HEK293 (cell line): Measurements from ENCODE around the gene CDCP1.

ENCODE experiments used
- CTCF ChIA-PET: fragments of 350-600 bp; formaldehyde crosslinking; extraction: SDS; loops from one replicate; lab custom pipeline; 2021; ENCODE audit warnings: antibody characterized with exemption; lab: Yijun Ruan, JAX
- POLR2A ChIA-PET: fragments of 300-600 bp; formaldehyde crosslinking; extraction: SDS; loops from one replicate; lab custom pipeline; 2020; ENCODE audit warnings: antibody characterized with exemption, inconsistent platforms; lab: Yijun Ruan, JAX
- H3K27ac ChIP-seq: fragments of 200-500 bp; sonication (Bioruptor generic); 2 replicates; pipeline ENCODE4 v1.5.1; 2014; ENCODE audit warnings: low read depth, low read length, control low read depth, inconsistent platforms; ENCODE audit errors: extremely low read depth
- H3K36me3 ChIP-seq, 2 experiments: fragments of 200-500 bp in 1 of 2; sonication (Bioruptor generic) in 1 of 2; 1 replicate in 1 of 2; 2 replicates in 1 of 2; pipeline ENCODE4 v1.5.1; 2014 to 2017; ENCODE audit warnings: inconsistent platforms in 2 of 2, low read length in 2 of 2; ENCODE audit not compliant: control insufficient read depth in 2 of 2, insufficient read depth in 1 of 2
- H3K4me1 ChIP-seq: fragments of 200-500 bp; sonication (Bioruptor generic); 2 replicates; pipeline ENCODE4 v1.5.1; 2014; ENCODE audit warnings: mild to moderate bottlenecking, low read length, inconsistent platforms; ENCODE audit not compliant: control insufficient read depth, insufficient read depth
- H3K4me3 ChIP-seq: 2 replicates; pipeline ENCODE4 v1.5.1; 2011; ENCODE audit warnings: low read depth, mild to moderate bottlenecking, control low read depth, low read length, moderate library complexity
- H3K9me3 ChIP-seq: fragments of 200-500 bp; sonication (Bioruptor generic); 2 replicates; pipeline ENCODE4 v1.5.1; 2014; ENCODE audit warnings: low read depth, low read length, inconsistent platforms; ENCODE audit not compliant: control insufficient read depth, insufficient read depth
- IKZF3 ChIP-seq: fragments of 450-650 bp; IDR thresholded peaks from 2 replicates; pipeline ENCODE4 v1.5.0; 2018; ENCODE audit warnings: missing biosample characterization, mild to moderate bottlenecking, missing genetic modification characterization, moderate library complexity
- MYNN ChIP-seq: fragments of 450-650 bp; formaldehyde crosslinking; IDR thresholded peaks from 2 replicates; pipeline ENCODE4 v1.5.1; 2016; ENCODE audit warnings: missing biosample characterization, missing genetic modification characterization, borderline replicate concordance
- SALL2 ChIP-seq: fragments of 450-650 bp; formaldehyde crosslinking; IDR thresholded peaks from 2 replicates; pipeline ENCODE4 v1.5.0; 2017; ENCODE audit warnings: missing biosample characterization, mild to moderate bottlenecking, missing genetic modification characterization, borderline replicate concordance
- ZBTB20 ChIP-seq: fragments of 450-650 bp; formaldehyde crosslinking; IDR thresholded peaks from 2 replicates; pipeline ENCODE4 v1.5.1; 2016; ENCODE audit warnings: missing biosample characterization, missing genetic modification characterization
- ZNF146 ChIP-seq: fragments of 450-650 bp; formaldehyde crosslinking; IDR thresholded peaks from 2 replicates; pipeline ENCODE4 v1.5.1; 2016; ENCODE audit warnings: missing biosample characterization, missing genetic modification characterization
- ZNF174 ChIP-seq: fragments of 450-650 bp; formaldehyde crosslinking; IDR thresholded peaks from 2 replicates; pipeline ENCODE4 v1.5.0; 2017; ENCODE audit warnings: missing biosample characterization, mild to moderate bottlenecking, missing genetic modification characterization
- ZNF202 ChIP-seq: fragments of 450-650 bp; formaldehyde crosslinking; IDR thresholded peaks from 2 replicates; pipeline ENCODE4 v1.5.1; 2016; ENCODE audit warnings: missing biosample characterization, missing genetic modification characterization, borderline replicate concordance
- ZNF239 ChIP-seq: fragments of 450-650 bp; formaldehyde crosslinking; IDR thresholded peaks from 2 replicates; pipeline ENCODE4 v1.5.1; 2016; ENCODE audit warnings: missing biosample characterization, missing genetic modification characterization
- ZNF335 ChIP-seq: fragments of 450-650 bp; formaldehyde crosslinking; conservative IDR thresholded peaks from 2 replicates; pipeline ENCODE4 v1.5.1; 2016; ENCODE audit warnings: missing biosample characterization, missing genetic modification characterization
- ZNF350 ChIP-seq: fragments of 450-650 bp; formaldehyde crosslinking; IDR thresholded peaks from 2 replicates; pipeline ENCODE4 v1.5.0; 2017; ENCODE audit warnings: missing biosample characterization, mild to moderate bottlenecking, missing genetic modification characterization
- ZNF37A ChIP-seq: fragments of 450-650 bp; IDR thresholded peaks from 2 replicates; pipeline ENCODE4 v1.5.1; 2018; ENCODE audit warnings: missing biosample characterization, missing genetic modification characterization
- ZNF561 ChIP-seq: fragments of 450-650 bp; IDR thresholded peaks from 2 replicates; pipeline ENCODE4 v1.5.1; 2018; ENCODE audit warnings: missing biosample characterization, missing genetic modification characterization, borderline replicate concordance
- ZNF571 ChIP-seq: fragments of 450-650 bp; formaldehyde crosslinking; IDR thresholded peaks from 2 replicates; pipeline ENCODE4 v1.5.0; 2017; ENCODE audit warnings: missing biosample characterization, missing genetic modification characterization
- ZNF600 ChIP-seq: fragments of 450-650 bp; formaldehyde crosslinking; IDR thresholded peaks from 2 replicates; pipeline ENCODE4 v1.5.1; 2016; ENCODE audit warnings: missing biosample characterization, missing genetic modification characterization
- ZNF629 ChIP-seq: fragments of 450-650 bp; formaldehyde crosslinking; IDR thresholded peaks from 2 replicates; pipeline ENCODE4 v1.5.1; 2017; ENCODE audit warnings: missing biosample characterization, missing genetic modification characterization
- ZNF654 ChIP-seq: fragments of 450-650 bp; formaldehyde crosslinking; IDR thresholded peaks from 2 replicates; pipeline ENCODE4 v1.5.1; 2016; ENCODE audit warnings: low read depth, missing biosample characterization, missing genetic modification characterization
- ZNF701 ChIP-seq: fragments of 450-650 bp; formaldehyde crosslinking; IDR thresholded peaks from 2 replicates; pipeline ENCODE4 v1.5.1; 2016; ENCODE audit warnings: missing biosample characterization, missing genetic modification characterization
- ZNF76 ChIP-seq: fragments of 450-650 bp; formaldehyde crosslinking; IDR thresholded peaks from 2 replicates; pipeline ENCODE4; 2016; ENCODE audit warnings: low read depth, missing biosample characterization, missing genetic modification characterization, borderline replicate concordance
- ZNF768 ChIP-seq: fragments of 450-650 bp; formaldehyde crosslinking; IDR thresholded peaks from 2 replicates; pipeline ENCODE4 v1.5.1; 2018; ENCODE audit warnings: missing biosample characterization, mild to moderate bottlenecking, missing genetic modification characterization
- ZNF785 ChIP-seq: fragments of 450-650 bp; formaldehyde crosslinking; IDR thresholded peaks from 2 replicates; pipeline ENCODE4 v1.5.1; 2016; ENCODE audit warnings: missing biosample characterization, missing genetic modification characterization
- ZNF830 ChIP-seq: fragments of 450-650 bp; IDR thresholded peaks from 2 replicates; pipeline ENCODE4 v1.5.0; 2018; ENCODE audit warnings: missing biosample characterization, missing genetic modification characterization, low read depth, mild to moderate bottlenecking, moderate library complexity
- ZSCAN30 ChIP-seq: fragments of 450-650 bp; IDR thresholded peaks from 2 replicates; pipeline ENCODE4 v1.5.1; 2018; ENCODE audit warnings: missing biosample characterization, mild to moderate bottlenecking, missing genetic modification characterization, moderate library complexity
- TF ChIP-seq, protein P1 (sequence below): fragments of 450-650 bp; formaldehyde crosslinking; IDR thresholded peaks from 2 replicates; pipeline ENCODE4 v1.5.1; 2016; ENCODE audit warnings: missing biosample characterization, missing genetic modification characterization
- TF ChIP-seq, protein P2 (sequence below): fragments of 450-650 bp; formaldehyde crosslinking; IDR thresholded peaks from 2 replicates; pipeline ENCODE4; 2016; ENCODE audit warnings: missing biosample characterization, missing genetic modification characterization
- TF ChIP-seq, protein P3 (sequence below): IDR thresholded peaks from 2 replicates; pipeline ENCODE4 v1.6.1; 2011; ENCODE audit warnings: mild to moderate bottlenecking, low read depth, low read length, borderline replicate concordance
- TF ChIP-seq, protein P4 (sequence below): fragments of 450-650 bp; formaldehyde crosslinking; IDR thresholded peaks from 2 replicates; pipeline ENCODE4 v1.5.1; 2016; ENCODE audit warnings: missing biosample characterization, missing genetic modification characterization

CDCP1 gene

DNA sequence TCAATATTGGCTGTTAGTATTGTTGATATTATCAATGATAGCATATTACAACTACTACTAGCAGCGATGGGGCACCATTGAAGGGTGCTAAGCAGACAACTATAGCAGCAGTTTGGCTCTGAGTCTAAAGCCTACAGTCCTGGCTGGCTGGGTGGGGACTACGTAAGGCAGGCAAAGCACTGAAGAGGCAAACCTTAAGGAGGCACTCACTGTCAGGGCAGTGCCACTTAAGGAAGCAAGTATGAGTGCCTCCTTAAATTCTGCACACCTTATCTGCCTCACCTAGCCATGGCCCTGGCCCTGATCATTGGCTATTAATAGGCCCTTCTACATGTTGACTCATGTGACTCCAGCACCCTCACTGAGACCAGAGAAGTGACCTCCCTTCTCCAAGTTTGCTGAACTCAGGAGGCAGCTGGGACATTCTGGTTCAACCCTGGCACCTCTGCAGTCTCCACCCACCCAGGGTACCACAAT, 20.6 kb downstream of the CDCP1 start:
- H3K4me3 ChIP-seq: no peak overlapping the region
- ChIA-PET POLR2A (no interaction called here), CTCF (no interaction called here)
- H3K36me3 ChIP-seq: no peaks in the 10 kb centered on the region
- no peak overlapping the region for H3K27ac ChIP-seq
- H3K4me1 ChIP-seq: no peaks in the 10 kb centered on the region
- no peak for TF ChIP-seq ZNF202 (tag by site-specific recombination)
- no peak for TF ChIP-seq ZNF239 (tag by site-specific recombination)
- TF ChIP-seq ZNF785 (tag by site-specific recombination): no peak
- TF ChIP-seq ZNF701 (tag by site-specific recombination): no peak
- TF ChIP-seq ZNF600 (tag by site-specific recombination): no peak
- no peak for TF ChIP-seq ZNF561 (tag by site-specific recombination)
- no peak for TF ChIP-seq ZNF629 (tag by site-specific recombination)
- no peak for TF ChIP-seq ZNF350 (tag by site-specific recombination)
- TF ChIP-seq, protein P1, sequence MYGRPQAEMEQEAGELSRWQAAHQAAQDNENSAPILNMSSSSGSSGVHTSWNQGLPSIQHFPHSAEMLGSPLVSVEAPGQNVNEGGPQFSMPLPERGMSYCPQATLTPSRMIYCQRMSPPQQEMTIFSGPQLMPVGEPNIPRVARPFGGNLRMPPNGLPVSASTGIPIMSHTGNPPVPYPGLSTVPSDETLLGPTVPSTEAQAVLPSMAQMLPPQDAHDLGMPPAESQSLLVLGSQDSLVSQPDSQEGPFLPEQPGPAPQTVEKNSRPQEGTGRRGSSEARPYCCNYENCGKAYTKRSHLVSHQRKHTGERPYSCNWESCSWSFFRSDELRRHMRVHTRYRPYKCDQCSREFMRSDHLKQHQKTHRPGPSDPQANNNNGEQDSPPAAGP (tag by site-specific recombination): no peak
- TF ChIP-seq IKZF3 (tag by site-specific recombination): no peak
- TF ChIP-seq ZNF174 (tag by site-specific recombination): no peak
- TF ChIP-seq ZNF335: no peak
- no peaks in the 10 kb centered on the region for H3K9me3 ChIP-seq

DNA sequence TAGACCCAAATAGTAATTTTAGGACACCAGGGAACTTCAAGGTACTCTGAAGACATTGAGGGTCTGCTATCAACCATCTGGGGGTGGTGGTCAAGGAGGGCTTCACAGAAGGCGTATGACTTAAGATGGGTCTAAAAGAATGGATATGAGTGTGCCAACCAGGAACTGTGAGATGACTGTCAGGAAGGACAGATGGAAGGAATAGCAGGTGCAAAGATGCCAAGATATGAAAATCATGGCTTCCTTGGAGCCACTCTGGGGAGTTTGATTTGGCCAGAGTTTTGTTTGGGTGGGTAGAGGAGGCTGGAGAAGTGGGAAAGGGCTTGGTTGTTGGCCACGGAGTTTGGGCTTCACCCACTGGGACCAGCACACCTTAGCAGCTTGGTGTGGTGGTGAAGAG, 21.2 kb downstream of the CDCP1 start:
- Histone ChIP-seq H3K4me3 (no peak overlapping the region), H3K4me1 (no peaks in the 10 kb centered on the region), H3K36me3 (no peaks in the 10 kb centered on the region), H3K27ac (no peak overlapping the region), H3K9me3 (no peaks in the 10 kb centered on the region)
- TF ChIP-seq ZNF830 (tag by site-specific recombination) (no peak), ZNF654 (tag by site-specific recombination) (no peak), SALL2 (tag by site-specific recombination) (no peak), ZNF146 (tag by site-specific recombination) (no peak)
- ChIA-PET POLR2A (no interaction called here), CTCF (no interaction called here)

DNA sequence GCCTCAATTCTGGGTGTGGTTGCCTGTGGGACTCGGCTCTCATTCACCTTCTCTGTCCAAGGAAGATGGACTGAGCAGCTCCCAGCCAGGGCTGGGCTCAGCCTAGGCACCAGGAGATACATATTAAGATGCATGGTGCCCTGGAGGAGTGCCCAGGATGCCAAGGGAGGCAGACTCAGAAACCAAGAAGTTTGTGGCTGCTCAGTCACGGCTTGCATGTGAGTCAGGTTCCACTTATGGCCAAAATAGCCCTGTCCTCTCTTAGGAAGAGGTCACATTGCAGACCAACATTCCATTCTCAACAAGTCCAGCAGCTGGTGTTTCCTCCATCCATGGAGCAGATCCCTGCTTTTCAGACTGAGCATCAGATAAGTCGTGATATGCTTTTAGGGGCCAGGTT, 21.8 kb downstream of the CDCP1 start:
- no peak overlapping the region for H3K4me3 ChIP-seq
- ChIA-PET POLR2A (interaction anchor here (1.2 kb wide), 1 partner anchor 47 kb away, joined by 4 read pairs; no protein-coding TSS in a partner anchor), CTCF (interaction anchor here (1.5 kb wide), 1 partner anchor 85 kb away, joined by 3 read pairs; no protein-coding TSS in a partner anchor)
- TF ChIP-seq, protein P2, sequence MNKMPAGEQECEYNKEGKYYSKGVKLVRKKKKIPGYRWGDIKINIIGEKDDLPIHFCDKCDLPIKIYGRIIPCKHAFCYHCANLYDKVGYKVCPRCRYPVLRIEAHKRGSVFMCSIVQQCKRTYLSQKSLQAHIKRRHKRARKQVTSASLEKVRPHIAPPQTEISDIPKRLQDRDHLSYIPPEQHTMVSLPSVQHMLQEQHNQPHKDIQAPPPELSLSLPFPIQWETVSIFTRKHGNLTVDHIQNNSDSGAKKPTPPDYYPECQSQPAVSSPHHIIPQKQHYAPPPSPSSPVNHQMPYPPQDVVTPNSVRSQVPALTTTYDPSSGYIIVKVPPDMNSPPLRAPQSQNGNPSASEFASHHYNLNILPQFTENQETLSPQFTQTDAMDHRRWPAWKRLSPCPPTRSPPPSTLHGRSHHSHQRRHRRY (tag by site-specific recombination): no peak
- TF ChIP-seq ZNF76 (no peak), ZNF37A (tag by site-specific recombination) (no peak), ZNF768 (tag by site-specific recombination) (no peak), ZBTB20 (tag by site-specific recombination) (no peak), ZSCAN30 (tag by site-specific recombination) (no peak), IKZF3 (tag by site-specific recombination) (no peak), ZNF571 (tag by site-specific recombination) (no peak), MYNN (no peak)
- TF ChIP-seq, protein P3, sequence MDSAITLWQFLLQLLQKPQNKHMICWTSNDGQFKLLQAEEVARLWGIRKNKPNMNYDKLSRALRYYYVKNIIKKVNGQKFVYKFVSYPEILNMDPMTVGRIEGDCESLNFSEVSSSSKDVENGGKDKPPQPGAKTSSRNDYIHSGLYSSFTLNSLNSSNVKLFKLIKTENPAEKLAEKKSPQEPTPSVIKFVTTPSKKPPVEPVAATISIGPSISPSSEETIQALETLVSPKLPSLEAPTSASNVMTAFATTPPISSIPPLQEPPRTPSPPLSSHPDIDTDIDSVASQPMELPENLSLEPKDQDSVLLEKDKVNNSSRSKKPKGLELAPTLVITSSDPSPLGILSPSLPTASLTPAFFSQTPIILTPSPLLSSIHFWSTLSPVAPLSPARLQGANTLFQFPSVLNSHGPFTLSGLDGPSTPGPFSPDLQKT: no peak
- TF ChIP-seq, protein P4, sequence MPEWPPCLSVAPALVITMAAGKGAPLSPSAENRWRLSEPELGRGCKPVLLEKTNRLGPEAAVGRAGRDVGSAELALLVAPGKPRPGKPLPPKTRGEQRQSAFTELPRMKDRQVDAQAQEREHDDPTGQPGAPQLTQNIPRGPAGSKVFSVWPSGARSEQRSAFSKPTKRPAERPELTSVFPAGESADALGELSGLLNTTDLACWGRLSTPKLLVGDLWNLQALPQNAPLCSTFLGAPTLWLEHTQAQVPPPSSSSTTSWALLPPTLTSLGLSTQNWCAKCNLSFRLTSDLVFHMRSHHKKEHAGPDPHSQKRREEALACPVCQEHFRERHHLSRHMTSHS: no peak
- no peaks in the 10 kb centered on the region for H3K9me3 ChIP-seq
- H3K36me3 ChIP-seq: no peaks in the 10 kb centered on the region
- no peaks in the 10 kb centered on the region for H3K4me1 ChIP-seq
- no peak overlapping the region for H3K27ac ChIP-seq
